HFFc6 (cell line): ENCODE data around the gene CENATAC. TPM values are rescaled to one million over a fixed set of nuclear protein-coding genes. Genes with fewer than 3 reads are reported as not detected.

Experiments
- DNase-seq: peaks from one replicate; pipeline ENCODE4 v3.0.0-alpha.2; 2018
- H3K27ac Mint-ChIP-seq: 2 replicates; pipeline ENCODE4 v1.8.0; 2020; ENCODE audit warnings: mild to moderate bottlenecking, mixed read lengths
- H3K27me3 Mint-ChIP-seq: 2 replicates; pipeline ENCODE4 v1.8.0; 2021; ENCODE audit warnings: mild to moderate bottlenecking, moderate library complexity, mixed read lengths; ENCODE audit not compliant: insufficient read depth
- H3K36me3 Mint-ChIP-seq: 2 replicates; pipeline ENCODE4 v1.8.0; 2021; ENCODE audit warnings: low read depth, mixed read lengths
- H3K4me1 Mint-ChIP-seq: 2 replicates; pipeline ENCODE4 v1.8.0; 2020; ENCODE audit warnings: low read depth, mixed read lengths
- H3K4me3 Mint-ChIP-seq: 2 replicates; pipeline ENCODE4 v1.8.0; 2020; ENCODE audit warnings: mild to moderate bottlenecking, moderate library complexity, mixed read lengths
- H3K9me3 Mint-ChIP-seq: 2 replicates; pipeline ENCODE4 v1.8.0; 2020; ENCODE audit warnings: mild to moderate bottlenecking, mixed read lengths
- CTCF ChIP-seq: fragments of 200-600 bp; sonication (generic); IDR thresholded peaks from 2 replicates; pipeline ENCODE4 v1.5.0; 2021; ENCODE audit warnings: antibody characterized with exemption, mild to moderate bottlenecking
- total RNA-seq, 6 experiments: library from RNA; stranded (reverse); fragmentation: NEBNext Ultra II Directional; extraction: Animal tissue kit (Norgen Biotek cat#: 25700); gene quantifications; 2 replicates in 1 of 6; 3 replicates in 5 of 6; pipeline ENCODE4 v1.2.3, GENCODE V29; 2021

The CENATAC gene
- total RNA-seq, 6 experiments from 2014 or later, result 15.5 to 19.1 (median 17.0) TPM

DNA sequence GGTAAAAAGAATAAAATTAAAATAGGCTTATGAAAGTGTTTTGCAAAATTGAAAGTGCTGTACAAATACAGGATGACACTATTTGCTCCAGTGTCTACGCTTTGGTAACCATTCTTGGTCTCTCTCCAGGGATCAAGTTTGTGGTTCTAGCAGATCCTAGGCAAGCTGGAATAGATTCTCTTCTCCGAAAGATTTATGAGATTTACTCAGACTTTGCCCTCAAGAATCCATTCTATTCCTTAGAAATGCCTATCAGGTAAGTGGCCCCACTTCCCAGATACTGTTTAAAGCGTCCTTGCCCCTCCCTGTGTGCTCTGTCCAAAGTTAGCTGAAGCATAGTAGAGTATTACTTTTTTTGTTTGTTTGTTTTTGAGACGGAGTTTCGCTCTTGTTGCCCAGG, 23.7 kb downstream of the CENATAC start:
- no peak for DNase-seq
- Mint-ChIP-seq H3K4me3 (no peak overlapping the region), H3K4me1 (peaks cover 36% of the 10 kb centered on the region), H3K36me3 (peaks cover 48% of the 10 kb centered on the region), H3K27ac (no peak overlapping the region), H3K27me3 (peaks cover 5% of the 10 kb centered on the region), H3K9me3 (no peaks in the 10 kb centered on the region)
- no peak for TF ChIP-seq CTCF

GRCh38 chr11:119023741-119024140, 25.8 kb downstream of the CENATAC start:
- peaks cover 31% of the 10 kb centered on the region for H3K36me3 Mint-ChIP-seq
- no peak for TF ChIP-seq CTCF
- no peak overlapping the region for H3K4me3 Mint-ChIP-seq
- no peak for DNase-seq
- H3K27ac Mint-ChIP-seq, result peak overlapping the region; percentile 27
- H3K4me1 Mint-ChIP-seq, result peaks cover 32% of the 10 kb centered on the region
- H3K9me3 Mint-ChIP-seq, result no peaks in the 10 kb centered on the region
- peaks cover 4% of the 10 kb centered on the region; the same call in 1 of the 2 replicates for H3K27me3 Mint-ChIP-seq

DNA sequence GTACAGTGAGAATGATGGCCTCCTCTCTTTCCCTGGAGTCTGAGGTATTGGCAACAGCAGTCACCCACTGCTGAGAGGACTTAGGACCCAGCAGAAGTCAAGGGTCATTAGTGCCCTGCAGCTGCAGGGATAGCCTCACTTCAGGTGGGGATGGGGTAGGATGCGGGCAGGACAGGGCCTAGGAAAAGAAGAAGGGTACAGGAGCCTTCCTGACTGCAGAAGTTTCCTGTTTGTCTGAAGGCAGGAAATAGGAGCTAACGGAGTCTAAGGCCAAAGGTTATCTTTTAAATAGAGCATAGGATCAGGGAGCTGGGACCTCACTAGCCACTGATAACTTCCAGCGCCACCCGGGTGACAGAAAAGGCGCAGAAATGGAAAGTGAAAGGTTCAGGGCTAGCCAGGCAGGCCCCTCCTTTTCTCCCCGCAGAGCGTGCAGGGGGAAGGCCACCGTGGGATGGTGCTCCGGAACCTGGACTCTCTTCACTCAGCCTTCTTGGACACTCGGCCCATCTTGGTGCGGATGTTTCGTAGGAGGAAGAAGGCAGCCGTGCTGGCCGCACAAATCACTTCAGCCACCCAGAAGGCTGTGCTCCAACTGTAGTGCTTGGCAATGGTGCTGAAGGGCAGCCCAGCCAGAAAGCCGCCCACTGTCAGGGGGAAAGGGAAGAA, 26.6 kb downstream of the CENATAC start:
- H3K27ac Mint-ChIP-seq, result peak overlapping the region; percentile 31; the same call in 1 of the 2 replicates
- peaks cover 37% of the 10 kb centered on the region for H3K4me1 Mint-ChIP-seq
- DNase-seq, result no peak
- no peak overlapping the region for H3K4me3 Mint-ChIP-seq
- H3K36me3 Mint-ChIP-seq, result peaks cover 31% of the 10 kb centered on the region
- peaks cover 4% of the 10 kb centered on the region; the same call in 1 of the 2 replicates for H3K27me3 Mint-ChIP-seq
- no peaks in the 10 kb centered on the region for H3K9me3 Mint-ChIP-seq
- TF ChIP-seq CTCF, result no peak

DNA sequence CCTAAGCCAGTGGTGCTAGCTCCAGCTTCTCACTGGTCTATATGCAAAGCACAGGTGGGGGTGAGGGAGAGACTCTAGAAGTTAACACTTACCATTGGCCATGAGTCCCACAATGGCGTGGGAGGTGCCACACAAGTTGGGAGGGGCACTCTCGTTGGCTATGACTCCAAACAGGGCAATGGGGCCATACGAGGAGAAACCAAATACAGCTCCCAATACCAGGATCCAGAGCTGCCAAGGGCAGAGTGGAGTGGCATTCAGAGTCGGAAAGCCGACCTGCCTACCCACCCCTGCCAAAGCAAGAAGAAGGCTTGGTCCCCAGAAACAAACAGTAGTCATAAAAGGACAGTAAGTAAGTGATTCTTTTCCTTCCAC, 27.1 kb downstream of the CENATAC start:
- Mint-ChIP-seq H3K36me3 (peaks cover 26% of the 10 kb centered on the region), H3K9me3 (no peaks in the 10 kb centered on the region), H3K27me3 (peaks cover 4% of the 10 kb centered on the region; the same call in 1 of the 2 replicates), H3K27ac (no peak overlapping the region), H3K4me3 (no peak overlapping the region), H3K4me1 (peaks cover 36% of the 10 kb centered on the region)
- no peak for DNase-seq
- TF ChIP-seq CTCF, result no peak

GRCh38 chr11:119025541-119025940, 27.6 kb downstream of the CENATAC start:
- no peaks in the 10 kb centered on the region for H3K9me3 Mint-ChIP-seq
- no peak overlapping the region for H3K4me3 Mint-ChIP-seq
- no peak for DNase-seq
- no peak for TF ChIP-seq CTCF
- peaks cover 32% of the 10 kb centered on the region for H3K4me1 Mint-ChIP-seq
- peaks cover 22% of the 10 kb centered on the region for H3K36me3 Mint-ChIP-seq
- H3K27me3 Mint-ChIP-seq, result peaks cover 4% of the 10 kb centered on the region; the same call in 1 of the 2 replicates
- H3K27ac Mint-ChIP-seq, result no peak overlapping the region
